ENCODE measurements around the gene SLC25A11.

The SLC25A11 gene

GRCh38 chr17:4893721-4894560 is 45.9 kb downstream of the SLC25A11 start:
- no peak for DNase-seq

- no peak for DNase-seq
These were observed 46.6 kb downstream of the SLC25A11 start for GRCh38 chr17:4893272-4893671.

DNA sequence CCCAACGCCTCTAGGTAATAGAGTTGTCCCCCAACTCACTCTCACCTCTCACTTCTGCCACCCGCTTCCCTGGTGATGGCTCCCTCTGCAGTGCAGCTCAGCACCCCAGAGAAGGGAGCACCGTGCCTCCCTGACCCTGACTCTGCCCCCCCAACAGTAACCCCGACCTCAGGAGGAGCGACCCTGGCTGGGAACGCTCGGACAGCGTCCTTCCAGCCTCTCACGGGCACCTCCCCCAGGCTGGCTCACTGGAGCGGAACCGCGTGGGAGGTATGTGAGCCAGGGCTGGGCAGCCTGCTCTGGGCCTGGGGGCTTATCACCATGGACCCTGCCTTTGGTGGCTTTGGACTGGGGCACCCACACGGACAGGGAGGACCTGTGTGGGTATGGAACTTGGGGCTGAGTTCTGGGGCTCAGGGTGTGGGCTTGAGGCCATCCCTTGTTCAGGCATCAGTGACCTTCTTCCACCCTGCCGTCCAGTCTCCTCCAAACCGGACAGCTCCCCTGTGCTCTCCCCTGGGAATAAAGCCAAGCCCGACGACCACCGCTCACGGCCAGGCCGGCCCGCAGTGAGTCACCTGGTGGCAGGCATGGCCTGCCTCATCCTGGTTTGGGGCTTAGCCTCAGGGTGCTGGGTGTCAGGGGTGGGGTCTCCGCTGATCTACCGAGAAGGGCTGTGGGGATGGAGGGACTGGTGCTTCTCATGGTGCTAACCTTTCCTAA is 47.2 kb downstream of the SLC25A11 start:
- no peak for DNase-seq

DNA sequence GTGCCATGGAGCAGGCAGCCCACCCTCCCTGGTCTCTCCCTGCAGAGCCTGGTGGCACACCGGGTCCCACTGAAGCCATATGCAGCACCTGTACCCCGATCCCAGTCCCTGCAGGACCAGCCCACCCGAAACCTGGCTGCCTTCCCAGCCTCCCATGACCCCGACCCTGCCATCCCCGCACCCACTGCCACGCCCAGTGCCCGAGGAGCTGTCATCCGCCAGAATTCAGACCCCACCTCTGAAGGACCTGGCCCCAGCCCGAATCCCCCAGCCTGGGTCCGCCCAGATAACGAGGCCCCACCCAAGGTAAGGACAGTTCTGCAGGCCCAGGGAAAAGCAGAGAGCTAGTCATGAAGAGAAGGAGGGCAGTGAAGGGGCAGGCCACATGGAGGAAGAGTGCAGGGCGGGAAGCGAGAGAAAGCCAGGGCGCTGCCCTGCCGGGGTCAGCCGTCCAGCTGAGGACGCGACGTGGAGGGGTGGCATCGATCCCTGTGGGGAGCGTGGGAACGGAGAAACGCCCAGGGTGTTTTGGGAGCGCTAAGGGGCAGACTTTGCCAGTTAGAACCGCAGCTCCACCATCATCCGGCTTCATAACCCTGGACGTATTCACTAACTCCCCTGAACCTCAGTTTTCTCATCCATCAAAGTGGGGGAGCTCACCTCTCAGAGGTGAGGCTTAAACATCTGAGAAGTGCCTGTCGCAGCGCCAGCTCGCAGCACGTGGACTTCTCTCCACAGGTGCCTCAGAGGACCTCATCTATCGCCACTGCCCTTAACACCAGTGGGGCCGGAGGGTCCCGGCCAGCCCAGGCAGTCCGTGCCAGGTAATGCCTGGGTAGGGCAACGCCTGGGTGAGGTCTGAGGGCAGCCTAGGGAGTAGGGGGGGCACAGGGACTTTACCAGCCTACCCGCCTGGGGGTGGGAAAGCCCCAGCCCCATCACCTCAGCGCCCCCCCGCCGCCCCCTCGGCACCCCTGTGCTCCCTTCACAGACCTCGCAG is 48.1 kb downstream of the SLC25A11 start:
- DNase-seq = no peak

DNA sequence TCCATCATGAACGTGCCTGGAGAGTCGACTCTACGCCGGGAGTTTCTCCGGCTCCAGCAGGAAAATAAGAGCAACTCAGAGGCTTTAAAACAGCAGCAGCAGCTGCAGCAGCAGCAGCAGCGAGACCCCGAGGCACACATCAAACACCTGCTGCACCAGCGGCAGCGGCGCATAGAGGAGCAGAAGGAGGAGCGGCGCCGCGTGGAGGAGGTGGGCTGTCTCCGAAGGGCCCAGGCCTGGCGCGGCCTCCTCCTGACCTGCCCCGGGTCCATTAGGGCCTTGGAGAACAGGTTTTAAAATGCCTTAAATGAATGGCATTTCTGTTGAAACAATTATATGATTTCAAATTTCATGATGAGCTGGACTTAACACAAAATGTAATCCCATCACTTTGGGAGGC is 52.3 kb downstream of the SLC25A11 start:
- no peak for DNase-seq
